ENCODE results near the gene ITPRIP.

Gene ITPRIP, protein sequence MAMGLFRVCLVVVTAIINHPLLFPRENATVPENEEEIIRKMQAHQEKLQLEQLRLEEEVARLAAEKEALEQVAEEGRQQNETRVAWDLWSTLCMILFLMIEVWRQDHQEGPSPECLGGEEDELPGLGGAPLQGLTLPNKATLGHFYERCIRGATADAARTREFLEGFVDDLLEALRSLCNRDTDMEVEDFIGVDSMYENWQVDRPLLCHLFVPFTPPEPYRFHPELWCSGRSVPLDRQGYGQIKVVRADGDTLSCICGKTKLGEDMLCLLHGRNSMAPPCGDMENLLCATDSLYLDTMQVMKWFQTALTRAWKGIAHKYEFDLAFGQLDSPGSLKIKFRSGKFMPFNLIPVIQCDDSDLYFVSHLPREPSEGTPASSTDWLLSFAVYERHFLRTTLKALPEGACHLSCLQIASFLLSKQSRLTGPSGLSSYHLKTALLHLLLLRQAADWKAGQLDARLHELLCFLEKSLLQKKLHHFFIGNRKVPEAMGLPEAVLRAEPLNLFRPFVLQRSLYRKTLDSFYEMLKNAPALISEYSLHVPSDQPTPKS

DNA sequence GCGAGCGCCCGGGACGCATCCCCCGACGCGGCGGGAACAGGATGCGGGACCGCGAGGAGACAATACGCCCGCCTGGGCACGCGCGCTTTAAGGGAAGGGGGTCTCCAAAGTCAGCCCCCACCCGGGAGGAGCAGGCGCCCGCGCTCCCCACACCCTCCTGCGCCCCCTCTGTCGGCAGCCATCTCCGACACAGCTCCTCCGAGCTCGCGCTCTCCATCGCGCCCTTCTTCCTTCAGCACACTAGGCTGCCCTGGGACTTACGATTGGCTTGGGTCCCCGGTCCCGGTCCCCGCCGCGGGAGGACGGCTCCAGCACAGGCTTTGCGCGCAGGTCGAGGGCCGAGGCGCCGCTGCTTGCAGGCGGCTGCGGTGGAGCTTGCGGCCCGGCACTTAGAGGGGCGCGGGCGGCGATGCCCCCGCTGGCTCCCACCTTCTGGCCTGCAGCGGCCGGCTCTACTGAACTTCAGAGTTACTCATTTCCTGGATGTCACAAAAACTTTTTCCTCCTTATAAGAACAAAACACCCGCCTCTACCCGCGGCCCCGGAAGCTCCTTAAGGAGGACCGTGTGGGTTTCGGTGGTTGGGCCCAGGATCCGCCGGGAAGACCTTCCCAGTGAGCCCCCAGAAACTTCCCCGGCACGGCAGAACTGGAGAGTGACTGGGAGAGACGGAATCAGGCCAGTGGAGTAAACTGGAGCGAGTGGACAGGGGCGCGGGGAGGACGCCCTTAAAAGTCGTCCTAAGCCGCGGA is at the start of gene ITPRIP:
TSS of gene ITPRIP (minus strand) at position 481 of the 751 bp plus-strand sequence. CDS start 22,414 bp downstream, outside the sequence.
- DNase-seq (ENCODE audit: low read depth): peak; percentile 90

DNA sequence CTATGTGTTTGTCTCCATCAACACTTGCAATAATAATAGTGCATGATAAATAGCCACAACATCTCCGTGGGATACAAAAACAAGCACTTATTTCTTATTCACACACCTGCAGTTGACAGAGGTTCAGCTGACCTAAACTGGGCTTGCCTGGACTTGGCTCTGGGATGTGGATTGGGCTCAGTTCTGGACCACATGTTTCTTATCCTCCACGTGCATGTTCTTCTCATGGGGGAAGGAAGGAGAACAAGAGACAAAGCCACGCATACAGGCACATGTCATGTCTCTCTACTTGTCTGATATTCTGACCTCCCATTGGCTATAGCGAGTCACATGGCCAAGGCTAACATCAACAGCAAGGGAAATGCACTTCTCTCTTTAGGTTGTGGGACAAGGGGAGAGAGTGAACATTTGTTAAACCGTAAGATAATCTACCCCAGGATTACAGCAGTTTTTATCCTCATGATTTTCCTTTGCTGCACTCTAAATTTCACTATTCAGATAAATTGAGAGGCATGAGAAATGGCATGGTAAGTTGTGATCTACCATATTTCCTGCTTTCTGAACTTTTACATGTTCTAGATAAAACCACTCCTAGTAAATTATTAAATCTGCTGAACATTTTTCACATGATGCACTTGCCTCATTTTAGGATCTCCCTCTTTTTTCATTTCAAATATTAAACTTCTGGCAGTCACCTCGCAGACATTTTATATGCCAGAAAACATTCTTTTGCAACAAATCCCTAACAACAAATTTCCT is 49.0 kb upstream of the ITPRIP start:
- no peak for DNase-seq (ENCODE audit: low read depth)

DNA sequence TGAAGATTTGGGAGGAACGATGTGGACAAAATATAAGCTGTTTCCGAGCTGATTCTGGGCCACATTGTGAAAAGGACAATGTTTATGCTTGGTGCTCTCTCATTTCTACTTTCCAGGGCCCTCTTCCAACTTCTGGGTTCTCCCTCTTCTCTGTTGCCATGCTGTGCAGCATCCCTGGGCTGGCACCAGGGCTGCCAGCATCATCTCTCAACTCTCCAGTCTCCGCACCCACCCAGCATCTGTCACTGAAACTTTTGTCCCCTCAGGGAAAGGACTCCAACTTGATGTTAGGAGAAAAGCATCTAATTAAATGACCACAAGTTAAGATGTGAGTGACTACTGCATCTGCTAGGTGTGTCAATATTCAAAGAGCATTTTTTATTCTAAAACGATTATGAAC is 42.1 kb upstream of the ITPRIP start:
- no peak for DNase-seq (ENCODE audit: low read depth)

DNA sequence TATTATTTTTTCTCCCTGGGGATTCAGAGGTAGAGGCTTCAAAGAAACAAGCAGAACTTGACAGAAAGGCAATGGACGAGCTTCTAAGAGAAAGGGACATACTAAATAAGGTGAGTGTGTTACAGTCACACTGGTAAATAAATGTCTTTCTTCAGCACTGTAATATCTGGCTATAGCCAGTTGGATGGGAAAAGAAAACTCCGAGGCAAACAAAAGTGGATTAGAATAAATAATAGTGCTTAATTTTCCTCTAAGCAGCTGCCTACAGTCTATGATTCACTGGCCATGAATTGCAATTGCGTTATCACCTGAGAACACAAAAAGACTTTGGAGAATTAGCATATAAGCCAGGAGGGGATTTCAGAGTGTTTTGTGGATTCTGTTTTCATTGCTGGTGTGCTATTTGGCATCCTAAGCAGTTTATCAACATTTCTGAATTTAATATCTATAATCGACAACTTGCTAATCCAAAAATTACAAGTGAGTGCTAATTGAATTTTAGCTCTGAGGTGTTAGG is 38.6 kb upstream of the ITPRIP start:
- no peak for DNase-seq (ENCODE audit: low read depth)

DNA sequence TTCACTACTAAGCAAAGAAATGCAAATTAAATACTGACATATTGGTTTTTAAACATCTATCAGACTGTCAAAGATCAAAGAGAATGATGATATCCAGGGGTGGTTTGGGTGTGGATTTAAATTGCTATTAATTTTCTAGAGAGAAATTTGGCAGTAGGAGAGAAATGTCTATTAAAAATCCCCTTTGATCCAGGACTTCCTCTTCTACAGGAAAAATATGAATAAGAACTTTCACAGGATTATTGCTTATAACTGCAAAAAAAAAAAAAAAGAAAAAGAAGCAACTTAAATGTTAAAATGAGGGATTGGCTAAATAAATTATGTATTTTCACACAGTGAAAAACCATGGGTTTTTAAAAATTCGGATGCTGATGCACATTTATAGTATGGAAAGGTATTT is 36.3 kb upstream of the ITPRIP start:
- DNase-seq (ENCODE audit: low read depth): no peak

DNA sequence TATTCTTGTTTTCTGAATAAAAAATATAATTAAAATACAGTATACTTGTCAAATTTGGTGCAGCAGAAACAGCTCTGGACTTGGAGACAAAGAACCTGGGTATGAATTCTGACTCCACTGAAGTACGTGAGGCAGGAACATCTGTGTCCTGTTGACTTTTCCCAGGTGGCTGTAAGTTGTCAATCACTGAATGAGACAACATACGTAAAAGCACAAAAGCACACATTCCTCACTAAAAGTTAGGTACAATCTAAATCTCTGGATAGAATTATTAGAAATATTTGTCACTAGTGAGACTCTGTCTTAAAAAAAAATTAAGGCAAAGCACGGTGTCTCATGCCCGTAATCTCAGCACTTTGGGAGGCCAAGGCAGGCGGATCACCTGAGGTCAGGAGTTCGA is 33.5 kb upstream of the ITPRIP start:
- DNase-seq (ENCODE audit: low read depth): no peak

DNA sequence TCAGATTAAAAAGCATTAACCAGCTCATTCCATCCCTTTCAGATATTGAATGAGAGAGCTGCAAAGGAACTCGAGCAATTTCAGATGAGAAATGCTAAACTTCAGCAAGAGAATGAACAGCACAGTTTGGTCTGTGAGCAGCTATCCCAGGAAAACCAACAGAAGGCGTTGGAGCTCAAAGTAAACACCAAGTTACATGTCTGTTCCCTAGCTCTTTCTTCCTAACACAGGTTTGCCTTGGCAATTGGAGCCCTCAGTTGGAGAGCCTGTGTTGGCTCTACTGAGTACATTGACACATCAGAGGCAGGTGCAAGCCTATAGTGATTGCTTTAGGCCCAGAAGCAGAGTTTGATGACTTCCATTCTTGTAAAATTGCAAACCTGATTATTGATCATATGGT is 30.1 kb upstream of the ITPRIP start:
- DNase-seq (ENCODE audit: low read depth): no peak

DNA sequence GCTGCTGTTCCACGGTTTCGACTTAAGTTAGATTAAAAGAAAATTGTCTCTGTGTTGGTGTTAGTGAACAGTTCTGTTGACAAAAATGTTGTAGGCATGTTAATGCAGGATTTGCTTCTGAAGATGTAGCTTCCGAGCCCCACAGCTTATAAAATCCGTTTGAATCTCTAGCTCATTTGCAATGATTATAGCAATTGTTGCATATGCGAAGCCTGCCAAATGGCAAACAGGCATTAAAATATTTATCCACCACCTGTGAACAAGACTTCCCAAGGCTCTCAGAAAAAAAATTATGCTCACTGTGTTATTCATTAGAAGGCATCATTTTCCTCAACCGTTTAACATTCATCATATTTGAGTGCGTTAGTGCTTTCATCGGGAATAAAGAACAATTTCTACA is 29.6 kb upstream of the ITPRIP start:
- DNase-seq (ENCODE audit: low read depth): no peak

DNA sequence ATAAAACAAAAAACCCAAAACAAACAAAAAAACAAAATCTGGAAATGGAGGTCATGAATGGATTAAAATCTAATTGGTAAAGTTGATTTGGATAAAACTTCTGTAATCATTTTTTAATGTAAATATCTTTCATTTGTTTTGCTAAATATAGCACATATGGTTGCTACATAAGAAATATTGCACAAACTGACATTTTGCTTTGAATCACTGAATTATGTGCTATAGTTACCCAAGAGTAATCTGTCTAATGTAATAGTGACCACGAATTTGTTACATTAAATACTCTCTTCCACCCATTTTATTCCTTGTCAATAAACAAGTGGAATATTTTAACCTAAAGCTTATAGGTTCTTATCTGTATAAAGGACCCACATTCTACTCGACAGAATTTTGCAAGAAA is 21.5 kb upstream of the ITPRIP start:
- no peak for DNase-seq (ENCODE audit: low read depth)

DNA sequence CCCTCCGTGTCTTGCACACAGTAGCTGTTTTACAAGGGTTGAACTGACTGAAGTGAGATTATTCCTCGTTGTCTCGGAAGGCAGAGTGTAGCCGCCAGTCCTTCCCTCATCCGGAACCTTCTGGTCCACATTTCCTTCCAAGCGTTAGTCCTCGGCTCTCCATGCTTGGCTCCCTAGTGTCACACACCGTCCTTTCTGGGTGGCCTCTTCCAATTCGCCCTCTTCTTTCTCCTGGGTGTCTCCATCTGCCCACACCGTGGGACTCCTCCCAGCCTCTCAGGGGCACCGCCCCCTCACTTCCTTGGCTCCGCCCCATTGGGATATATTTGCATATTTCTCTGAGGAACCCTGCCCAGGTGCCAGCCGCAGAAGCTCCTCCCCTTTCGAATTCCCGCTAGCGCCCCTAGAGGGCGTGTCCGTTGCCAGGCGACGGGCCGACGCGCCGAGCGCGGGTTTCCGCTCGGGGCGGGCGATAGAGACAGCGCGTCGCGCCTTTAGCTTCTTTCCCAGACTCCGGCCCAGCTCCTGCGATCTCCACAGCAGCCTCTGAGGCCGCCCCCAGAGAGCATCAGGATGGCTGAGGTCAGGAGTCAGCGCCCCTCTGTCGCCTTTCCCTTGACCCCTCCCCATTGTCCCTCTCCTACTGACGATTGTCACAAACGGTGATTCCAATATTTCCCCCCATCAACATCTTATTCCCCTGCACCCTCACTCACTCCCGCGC is 15.2 kb upstream of the ITPRIP start, which contains the start of gene CFAP58:
TSS of gene CFAP58 (plus strand) at position 509 of the 724 bp plus-strand sequence. CDS start at position 574, 65 bp downstream.
- DNase-seq (ENCODE audit: low read depth): peak; percentile 91

DNA sequence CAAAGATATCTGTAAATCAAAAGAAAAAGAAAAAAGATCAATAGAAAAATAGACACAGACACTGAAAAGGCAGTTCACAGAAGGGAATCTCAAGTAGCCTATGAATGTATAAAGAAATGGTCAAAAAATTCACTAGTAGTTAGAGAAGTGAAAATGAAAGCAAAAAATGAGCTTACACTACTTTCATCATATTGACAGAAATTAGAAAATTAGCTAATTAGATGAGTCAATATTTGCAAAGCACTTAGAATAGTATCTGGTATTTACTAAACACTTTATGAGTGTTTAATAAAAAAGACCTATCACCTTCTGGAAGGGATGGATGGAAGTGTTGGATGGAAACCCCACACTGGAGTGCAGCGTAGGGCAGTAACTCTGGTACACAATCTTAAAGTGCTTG is 13.7 kb upstream of the ITPRIP start:
- DNase-seq (ENCODE audit: low read depth): no peak

DNA sequence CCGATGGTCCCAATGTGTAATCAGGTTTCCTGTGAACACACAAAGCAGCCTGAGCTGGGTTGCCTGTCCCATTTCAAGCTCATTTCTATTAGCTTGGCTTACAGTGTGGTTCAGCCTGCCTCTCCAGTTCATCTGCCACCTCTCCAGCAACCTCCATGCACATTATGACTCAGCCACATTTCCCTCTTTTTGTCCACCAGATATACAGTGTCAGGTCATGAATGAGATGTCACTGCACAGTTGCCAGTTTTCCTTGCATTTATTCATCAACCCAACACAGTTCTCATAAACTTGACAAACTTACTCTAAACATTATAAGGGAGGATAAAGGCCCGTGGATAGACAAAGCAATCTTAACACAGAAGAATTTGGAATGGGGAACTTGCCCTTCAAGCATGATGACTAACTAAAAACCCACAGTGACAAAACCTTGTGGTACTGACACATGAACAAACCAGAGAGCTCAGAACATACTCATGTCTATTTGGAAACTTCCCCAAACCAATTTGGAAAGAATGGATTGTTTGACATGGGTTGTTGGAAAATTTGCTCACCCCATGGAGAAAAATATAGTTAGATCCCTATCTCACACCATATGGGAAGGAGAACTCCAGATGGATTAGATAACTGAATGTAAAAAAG is 12.9 kb upstream of the ITPRIP start:
- peak; percentile 86 for DNase-seq (ENCODE audit: low read depth)

DNA sequence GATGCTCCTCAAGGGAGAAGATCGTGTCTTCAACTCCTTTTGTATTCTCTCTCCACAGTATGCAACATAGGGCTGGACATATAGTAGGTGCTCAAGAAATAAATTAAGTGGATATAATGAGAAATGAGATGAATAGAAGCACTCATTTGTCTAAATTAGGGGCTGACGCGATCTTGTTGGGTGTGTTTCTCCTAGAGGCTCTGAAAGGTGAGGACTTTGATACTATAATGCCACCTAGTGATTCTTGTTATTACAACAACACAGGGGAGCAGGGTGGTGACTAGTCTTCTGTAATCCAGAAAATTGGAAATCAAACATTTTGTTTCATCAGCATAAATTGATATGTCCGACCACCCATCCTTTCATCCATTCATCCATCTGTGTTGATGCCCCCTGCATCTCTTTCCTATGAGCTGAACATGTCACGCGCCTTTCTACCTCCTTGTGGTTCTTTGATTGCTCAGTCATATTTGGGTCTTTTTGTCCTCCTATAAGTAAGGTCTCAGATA is 11.9 kb upstream of the ITPRIP start:
- DNase-seq (ENCODE audit: low read depth): peak; percentile 74

DNA sequence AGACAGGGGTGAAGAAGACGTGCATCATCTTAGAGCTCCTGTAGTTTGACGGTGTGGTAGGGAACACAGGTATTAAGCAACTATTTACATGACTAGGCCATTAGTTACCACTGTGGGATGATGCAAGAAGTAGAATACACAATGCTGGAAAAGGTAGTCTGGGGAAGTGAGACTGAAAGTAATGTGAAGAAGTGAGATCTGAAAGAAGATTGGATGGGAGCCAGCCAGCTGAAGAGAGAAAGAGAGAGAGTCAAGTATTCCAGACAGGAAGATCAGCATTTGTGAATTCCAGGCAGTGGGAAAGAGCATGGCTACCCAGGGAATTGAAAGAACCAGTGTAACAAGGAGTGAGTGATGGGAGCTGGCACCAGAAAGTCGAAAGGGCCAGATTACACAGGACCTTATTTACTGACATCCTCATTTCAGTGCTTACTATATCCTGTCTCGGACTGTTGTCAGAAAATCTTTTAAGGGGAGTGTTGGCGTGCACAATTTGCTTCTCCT is 11.4 kb upstream of the ITPRIP start:
- DNase-seq (ENCODE audit: low read depth): peak; percentile 63

DNA sequence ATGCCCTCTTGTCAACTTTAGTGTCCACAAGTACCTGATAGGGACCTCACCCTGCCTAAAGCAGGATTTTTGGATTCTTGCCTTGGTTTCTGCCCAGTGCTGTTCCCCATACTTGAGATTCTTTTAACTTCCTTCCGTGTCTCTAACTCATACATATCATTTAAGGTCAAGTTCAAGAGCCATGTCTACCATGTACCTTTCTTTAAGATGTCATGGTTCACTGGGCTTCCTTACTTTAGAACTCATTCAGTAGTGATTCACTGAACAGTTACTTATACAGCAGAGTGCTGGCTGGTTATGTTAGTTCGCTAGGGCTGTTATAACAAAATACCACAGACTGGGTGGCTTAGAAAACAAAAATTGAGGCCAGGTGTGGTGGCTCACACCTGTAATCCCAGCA is 10.3 kb upstream of the ITPRIP start:
- DNase-seq (ENCODE audit: low read depth): no peak

DNA sequence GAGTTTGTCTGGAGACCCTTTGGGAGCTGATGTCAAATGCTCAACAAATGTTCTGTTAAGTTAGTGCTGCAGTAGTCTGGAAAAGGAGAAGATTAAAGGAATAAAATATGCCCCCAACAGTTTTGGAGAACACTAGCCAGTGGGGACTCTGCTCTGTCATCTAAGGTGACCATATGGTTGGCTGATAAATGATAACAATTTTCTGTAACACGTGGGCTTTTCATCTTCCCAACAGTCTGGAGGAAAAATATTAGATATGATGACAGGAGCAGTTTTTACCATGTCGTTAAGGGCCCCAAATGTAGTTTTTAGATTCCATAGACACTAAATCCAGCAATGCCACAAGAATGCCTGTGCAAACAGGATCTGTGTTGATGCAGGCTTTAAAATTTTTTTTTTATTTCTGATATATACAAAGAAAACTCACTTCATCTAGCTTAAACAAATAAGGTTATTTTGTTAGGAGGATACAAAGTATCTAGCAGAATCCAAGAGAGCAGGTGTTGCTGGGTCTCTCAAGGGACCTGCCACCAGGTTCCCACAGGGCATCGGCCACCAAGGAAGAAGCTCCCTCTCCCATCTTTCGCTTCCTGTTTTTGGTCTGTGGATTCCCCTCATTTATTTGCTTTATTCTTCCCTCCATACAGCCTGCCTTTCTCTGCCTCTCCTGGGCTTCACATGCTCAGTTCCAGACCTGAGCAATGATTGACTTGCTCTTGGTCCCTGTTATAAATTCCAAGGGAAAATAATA is 9.2 kb upstream of the ITPRIP start:
- no peak for DNase-seq (ENCODE audit: low read depth)

DNA sequence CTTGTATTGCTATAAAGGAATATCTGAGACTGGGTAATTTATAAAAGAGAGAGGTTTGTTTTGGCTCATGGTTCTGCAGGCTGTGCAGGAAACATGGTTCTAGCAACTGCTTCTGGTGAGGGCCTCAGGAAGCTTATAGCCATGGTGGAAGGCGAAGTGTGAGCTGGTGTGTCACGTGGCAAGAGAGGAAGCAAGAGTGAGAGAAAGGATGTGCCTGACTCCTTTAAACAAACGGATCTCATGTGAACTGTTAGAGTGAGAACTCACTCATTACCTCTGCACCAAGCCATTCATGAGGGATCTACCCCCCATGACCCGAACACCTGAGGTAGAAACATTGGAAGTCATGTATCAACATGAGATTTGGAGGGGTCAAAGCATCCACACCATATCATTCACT is 7.7 kb upstream of the ITPRIP start:
- no peak for DNase-seq (ENCODE audit: low read depth)

DNA sequence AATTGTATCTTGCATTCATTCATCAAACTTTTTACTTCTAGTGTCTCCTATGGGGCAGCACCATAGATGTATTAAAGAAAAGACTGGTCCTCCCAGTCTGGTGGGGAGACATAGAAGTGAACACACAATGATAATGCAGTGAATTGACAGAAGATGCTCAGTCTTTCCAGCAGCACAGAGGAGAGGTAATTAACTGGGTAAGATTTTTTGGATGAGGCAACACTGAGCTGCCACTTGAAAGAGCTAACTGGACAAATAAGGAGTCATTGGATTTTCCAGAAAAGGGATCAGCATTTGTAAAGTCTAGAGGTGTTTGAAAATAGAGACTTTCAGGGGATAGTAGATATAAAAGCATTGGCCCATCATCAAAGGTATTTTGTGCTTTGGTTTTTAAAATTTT is 7.2 kb upstream of the ITPRIP start:
- DNase-seq (ENCODE audit: low read depth): no peak

DNA sequence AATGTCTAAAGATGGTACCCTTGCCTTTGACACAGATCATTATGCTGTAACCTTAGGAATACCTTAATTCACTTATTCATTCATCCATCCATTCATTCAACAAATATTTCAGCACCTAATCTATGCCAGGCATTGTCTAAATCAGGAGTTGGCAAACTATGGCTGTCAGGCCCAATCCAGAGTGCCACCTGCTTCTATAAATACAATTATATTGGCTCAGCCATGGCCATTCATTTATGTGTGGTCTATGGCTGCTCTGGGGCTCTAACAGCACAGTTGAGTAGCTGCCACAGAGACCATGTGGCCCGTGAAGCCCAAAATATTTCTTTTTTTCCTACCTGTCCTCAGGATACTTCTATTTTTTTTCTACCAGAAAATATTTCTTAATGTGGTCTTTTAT is 6.0 kb upstream of the ITPRIP start:
- no peak for DNase-seq (ENCODE audit: low read depth)

DNA sequence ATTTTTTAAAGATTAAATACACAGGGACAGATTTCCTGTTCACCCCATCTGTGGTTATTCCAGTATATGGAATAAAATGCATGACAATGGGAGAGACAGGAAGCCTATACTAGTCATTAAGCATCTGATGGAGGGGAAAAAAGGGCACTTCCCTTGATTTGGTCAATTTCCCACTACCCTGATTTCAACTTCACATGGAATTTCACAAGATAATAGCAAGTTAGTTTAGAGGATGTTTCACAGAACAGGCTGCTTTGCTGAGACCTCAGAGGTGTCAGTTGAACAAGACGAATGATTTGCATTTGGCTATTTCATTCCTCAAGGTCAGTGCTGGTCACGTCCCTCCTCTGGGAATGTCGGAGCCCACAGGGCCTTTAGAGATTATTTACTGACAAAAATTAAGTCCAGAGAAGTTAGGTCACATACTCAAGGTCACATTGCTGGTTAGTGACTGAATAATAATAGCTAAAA is 4.7 kb upstream of the ITPRIP start:
- DNase-seq (ENCODE audit: low read depth): peak; percentile 67

Data from EH (cell line).